Prostate gland (tissue), 2 donors: ENCODE results near the gene AP2B1. TPM values are rescaled to one million over a fixed set of nuclear protein-coding genes. Genes with fewer than 3 reads are reported as not detected.

Experiments used
- DNase-seq: peaks from one replicate; pipeline ENCODE4 v3.0.0-alpha.2; 2019; ENCODE audit warnings: low spot score
- H3K27ac ChIP-seq, 2 donors: fragments of 200-600 bp; sonication (generic); 2 replicates each; pipeline ENCODE4 v1.5.1; 2017 to 2019
- H3K27me3 ChIP-seq: fragments of 200-600 bp; sonication (generic); replicated peaks from 2 replicates; pipeline ENCODE4 v1.5.1; 2019; ENCODE audit not compliant: insufficient read depth
- H3K36me3 ChIP-seq, 2 donors: fragments of 200-600 bp; sonication (generic); 1 replicate in 1 of 2; 2 replicates in 1 of 2; pipeline versions ENCODE4 v1.5.1 to v1.8.1; 2017 to 2019
- H3K4me1 ChIP-seq: fragments of 200-600 bp; sonication (generic); replicated peaks from 2 replicates; pipeline ENCODE4 v1.5.1; 2019
- H3K4me3 ChIP-seq, 2 donors: fragments of 200-600 bp; sonication (generic); 2 replicates each; pipeline ENCODE4 v1.5.1; 2017 to 2019
- H3K9me3 ChIP-seq: fragments of 200-600 bp; sonication (generic); 2 replicates; pipeline ENCODE4 v1.5.1; 2017
- CTCF ChIP-seq, 4 experiments: fragments of 200-600 bp in 2 of 4; fragments of 450-650 bp in 2 of 4; sonication (generic) in 2 of 4; IDR thresholded peaks; 1 replicate in 3 of 4; 2 replicates in 1 of 4; pipeline ENCODE4 v1.5.1; 2016 to 2019; ENCODE audit warnings: antibody characterized with exemption in 4 of 4, mild to moderate bottlenecking in 2 of 4, moderate library complexity in 2 of 4
- POLR2A ChIP-seq: fragments of 450-650 bp; IDR thresholded peaks from one replicate; pipeline ENCODE4 v1.6.1; 2016; ENCODE audit warnings: antibody characterized with exemption, mild to moderate bottlenecking
- POLR2AphosphoS5 ChIP-seq: sonication (generic); formaldehyde crosslinking; IDR thresholded peaks from one replicate; pipeline ENCODE4 v1.6.1; 2017; ENCODE audit warnings: antibody characterized with exemption
- WGBS: methylation state at CpG from one replicate; pipeline ENCODE4 v1.1.5; 2018; 5-methylcytosine and 5-hydroxymethylcytosine counted together
- intact Hi-C: fragments of 100-400 bp; cut with DNase I; formaldehyde crosslinking; loops from one replicate; pipeline ENCODE4 v1.14.2; 2022
- total RNA-seq, 2 donors: library from RNA; depleted of rRNA; stranded (reverse); fragments of >200 nt; gene quantifications; one replicate each; pipeline ENCODE4 v1.1.0, GENCODE V29; 2016

Gene AP2B1
- total RNA-seq, 2 donors from 2014 or later, result 66.8 to 92.9 TPM

- 67% methylated on average over 1 of the region's 1 CpG for WGBS
- no peak for DNase-seq
- no peaks in the 10 kb centered on the region for H3K4me1 ChIP-seq
- no peak overlapping the region for H3K27ac ChIP-seq
- no peaks in the 10 kb centered on the region for H3K9me3 ChIP-seq
- no peak overlapping the region for H3K4me3 ChIP-seq
- no peaks in the 10 kb centered on the region for H3K27me3 ChIP-seq
- H3K36me3 ChIP-seq, result no peaks in the 10 kb centered on the region
- TF ChIP-seq CTCF (IDR thresholded peaks at IDR 0.05) (no peak), POLR2AphosphoS5 (no peak), POLR2A (no peak)
- intact Hi-C loops, result no loop called here
Measured at GRCh38 chr17:35541434-35541833, 45.7 kb upstream of the AP2B1 start.

GRCh38 chr17:35542990-35543389, 44.1 kb upstream of the AP2B1 start:
- DNase-seq, result no peak
- no peaks in the 10 kb centered on the region for H3K4me1 ChIP-seq
- intact Hi-C loops, result no loop called here
- TF ChIP-seq POLR2AphosphoS5, result no peak
- TF ChIP-seq POLR2A, result no peak
- no peak for TF ChIP-seq CTCF (IDR thresholded peaks at IDR 0.05)
- no peaks in the 10 kb centered on the region for H3K36me3 ChIP-seq
- H3K27me3 ChIP-seq, result no peaks in the 10 kb centered on the region
- no peak overlapping the region for H3K4me3 ChIP-seq
- H3K9me3 ChIP-seq, result no peaks in the 10 kb centered on the region
- no peak overlapping the region for H3K27ac ChIP-seq

- intact Hi-C loops, result no loop called here
- 37% methylated on average over 1 of the region's 1 CpG for WGBS
- TF ChIP-seq POLR2AphosphoS5 (no peak), POLR2A (no peak), CTCF (IDR thresholded peaks at IDR 0.05) (no peak)
Measured at GRCh38 chr17:35543856-35544255, 43.3 kb upstream of the AP2B1 start.

GRCh38 chr17:35545150-35545549, 42.0 kb upstream of the AP2B1 start:
- Histone ChIP-seq H3K27ac (no peak overlapping the region), H3K36me3 (no peaks in the 10 kb centered on the region), H3K4me1 (no peaks in the 10 kb centered on the region), H3K4me3 (no peak overlapping the region), H3K9me3 (no peaks in the 10 kb centered on the region), H3K27me3 (no peaks in the 10 kb centered on the region)
- DNase-seq, result no peak
- intact Hi-C loops, result no loop called here
- 71% methylated on average over 1 of the region's 1 CpG for WGBS
- TF ChIP-seq CTCF (IDR thresholded peaks at IDR 0.05), result no peak
- TF ChIP-seq POLR2A, result no peak
- no peak for TF ChIP-seq POLR2AphosphoS5

More at GRCh38 chr17:35543856-35544255, 43.3 kb upstream of the AP2B1 start:
- H3K9me3 ChIP-seq, result no peaks in the 10 kb centered on the region
- H3K36me3 ChIP-seq, result no peaks in the 10 kb centered on the region
- DNase-seq, result no peak
- H3K27ac ChIP-seq, result no peak overlapping the region
- no peaks in the 10 kb centered on the region for H3K4me1 ChIP-seq
- H3K4me3 ChIP-seq, result no peak overlapping the region
- no peaks in the 10 kb centered on the region for H3K27me3 ChIP-seq

GRCh38 chr17:35546487-35546886, 40.6 kb upstream of the AP2B1 start:
- intact Hi-C loops, result no loop called here
- Histone ChIP-seq H3K27ac (no peak overlapping the region), H3K4me3 (no peak overlapping the region), H3K9me3 (no peaks in the 10 kb centered on the region), H3K36me3 (no peaks in the 10 kb centered on the region), H3K4me1 (no peaks in the 10 kb centered on the region), H3K27me3 (no peaks in the 10 kb centered on the region)
- DNase-seq, result no peak
- TF ChIP-seq POLR2AphosphoS5 (no peak), POLR2A (no peak), CTCF (IDR thresholded peaks at IDR 0.05) (no peak)
- 72% methylated on average over 1 of the region's 1 CpG for WGBS
